NCI-H510A (cell line): ENCODE results near the gene ITGB3.
A peak's percentile ranks its signal among the peaks of the same experiment; 100 is the strongest.
"Not testable (repeated sequence)": the region's sequence is repeated elsewhere in the genome, so short reads cannot be mapped to it uniquely, and the experiment has no call there.

Experiments used
- DNase-seq: peaks from one replicate; lab custom pipeline; 2025; lab: John Stamatoyannopoulos, UW

Gene ITGB3

DNA sequence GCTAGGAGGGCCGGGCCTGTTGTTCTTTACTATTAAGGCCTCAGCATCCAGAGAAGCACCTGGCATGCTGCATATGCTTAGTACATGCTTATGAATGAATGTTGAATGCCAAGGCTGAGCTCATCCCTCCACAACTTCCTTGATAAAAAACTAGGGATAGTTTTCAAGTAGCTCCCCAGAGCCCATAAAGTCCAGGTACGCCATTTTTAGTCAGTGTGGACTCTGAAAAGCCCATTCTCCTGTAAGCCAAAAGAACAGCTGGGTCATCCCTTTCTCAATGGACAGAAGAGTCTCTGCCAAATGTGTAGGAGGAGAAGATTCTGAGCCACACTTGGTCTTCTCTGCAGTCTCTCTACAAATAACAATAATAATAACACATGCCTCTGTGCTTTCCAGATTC is 8.9 kb upstream of the ITGB3 start:
- DNase-seq = no peak

DNA sequence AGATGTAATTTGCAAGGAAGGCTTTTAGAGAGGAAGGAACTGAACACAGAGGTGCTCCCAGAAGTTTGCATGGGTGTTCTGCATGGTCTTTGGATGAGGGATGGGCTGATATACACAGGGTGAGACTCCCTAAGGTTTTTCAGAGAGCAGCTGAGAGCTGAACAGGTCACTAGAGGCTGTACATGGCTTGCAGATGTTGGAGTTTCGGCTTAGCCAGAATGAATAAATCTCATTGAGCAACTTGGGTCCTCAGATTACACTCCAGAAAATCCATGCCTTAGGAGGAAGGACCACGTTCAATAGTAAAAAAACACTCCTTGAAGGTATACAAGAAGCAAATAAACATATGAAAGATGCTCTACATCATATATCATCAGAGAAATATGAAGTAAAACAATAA is 7.5 kb upstream of the ITGB3 start:
- DNase-seq = no peak

DNA sequence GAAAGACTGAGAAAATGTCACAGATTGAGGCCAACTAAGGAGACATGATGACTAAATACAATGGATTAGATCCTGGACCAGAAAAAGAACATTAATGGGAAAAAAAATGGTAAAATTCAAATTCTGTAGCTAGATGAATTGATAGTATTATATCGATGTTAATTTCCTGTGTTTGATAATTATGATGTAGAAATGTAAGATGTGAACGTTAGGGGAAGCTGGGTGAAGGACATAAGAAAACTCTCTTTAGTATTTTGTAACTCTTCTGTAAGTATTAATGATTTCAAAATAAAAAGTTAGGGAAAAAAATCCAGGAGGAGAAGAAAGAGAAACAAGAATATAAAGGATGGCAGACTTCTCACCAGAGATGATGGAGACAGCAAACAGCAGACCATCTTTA is 2.8 kb upstream of the ITGB3 start:
- no peak for DNase-seq

DNA sequence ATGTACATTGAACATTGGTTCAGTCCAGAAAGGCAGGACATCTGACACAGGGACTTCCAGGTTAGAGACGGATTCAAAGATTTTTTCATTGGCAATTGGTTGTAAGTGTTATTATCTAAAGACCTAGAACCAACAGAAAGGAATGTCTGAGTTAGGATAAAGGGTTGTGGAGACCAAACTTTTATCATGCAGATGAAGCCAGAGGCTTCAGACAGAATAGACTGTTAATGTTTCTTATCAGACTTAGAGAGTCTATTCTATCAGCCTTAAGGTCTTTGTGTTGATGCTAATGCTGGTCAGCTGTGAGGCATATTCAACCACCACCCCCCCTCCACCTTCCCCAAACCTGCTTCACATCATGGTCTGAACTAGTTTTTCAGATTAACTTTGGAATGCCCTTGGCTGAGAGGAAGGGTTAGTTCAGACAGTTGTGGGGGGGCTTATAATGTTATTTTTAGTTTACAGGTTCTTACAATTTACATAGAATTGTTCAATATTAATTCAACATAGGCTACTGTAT is 2.1 kb upstream of the ITGB3 start:
- no peak for DNase-seq

DNA sequence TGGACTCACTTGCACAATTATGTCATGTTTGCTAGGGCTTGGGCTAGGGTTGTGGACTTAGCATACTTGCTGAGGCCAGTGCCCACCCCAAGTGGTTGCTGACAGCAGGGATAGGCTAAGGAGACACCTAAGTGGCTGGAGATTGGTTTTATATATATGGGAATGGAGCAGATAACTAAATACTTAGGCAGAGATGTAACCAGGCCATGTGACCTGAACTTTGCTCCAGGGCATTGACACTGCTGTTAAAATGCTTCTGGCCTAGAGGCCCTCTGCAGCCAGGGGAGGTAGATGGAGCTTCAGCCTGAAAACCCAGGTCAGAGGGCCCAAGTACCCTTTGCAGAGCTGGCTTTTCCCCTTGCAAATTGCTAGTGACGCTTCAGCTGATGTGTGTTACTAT is 1.4 kb upstream of the ITGB3 start:
- no peak for DNase-seq

DNA sequence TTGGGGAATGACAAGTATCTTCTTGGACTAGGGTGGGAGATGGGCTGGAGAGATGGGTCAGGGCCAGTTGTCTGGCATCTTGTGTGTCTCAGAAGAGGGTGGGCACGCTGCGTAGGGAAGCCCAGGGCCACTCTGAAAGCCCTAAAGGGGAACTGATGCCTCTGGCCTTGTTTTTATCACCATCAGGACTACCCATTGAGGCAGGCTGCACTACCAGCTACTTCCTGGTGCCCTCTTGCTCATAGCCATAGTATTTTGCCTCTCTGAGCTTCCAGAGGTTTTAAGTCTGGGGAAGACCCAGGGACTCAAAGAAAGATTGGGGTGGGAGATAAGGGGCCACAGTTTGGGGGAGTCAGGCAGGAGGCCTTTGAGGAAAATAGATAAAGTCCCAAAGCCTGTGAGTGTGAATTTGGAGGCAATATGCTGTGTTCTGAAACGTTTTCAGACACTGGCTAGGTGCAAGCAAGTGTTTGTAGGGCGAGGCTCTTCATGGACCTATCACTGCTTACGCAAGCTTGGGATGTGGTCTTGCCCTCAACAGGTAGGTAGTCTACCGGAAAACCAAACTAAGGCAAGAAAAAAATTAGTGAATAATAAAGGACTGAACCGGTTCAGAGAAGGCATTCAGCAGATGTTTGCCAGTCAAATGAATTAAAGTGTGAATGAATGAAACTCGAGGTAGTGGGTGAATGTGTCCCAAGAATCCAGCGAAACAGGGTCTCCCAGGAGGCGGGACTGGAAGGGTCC is 688 bp upstream of the ITGB3 start:
- DNase-seq = no peak

DNA sequence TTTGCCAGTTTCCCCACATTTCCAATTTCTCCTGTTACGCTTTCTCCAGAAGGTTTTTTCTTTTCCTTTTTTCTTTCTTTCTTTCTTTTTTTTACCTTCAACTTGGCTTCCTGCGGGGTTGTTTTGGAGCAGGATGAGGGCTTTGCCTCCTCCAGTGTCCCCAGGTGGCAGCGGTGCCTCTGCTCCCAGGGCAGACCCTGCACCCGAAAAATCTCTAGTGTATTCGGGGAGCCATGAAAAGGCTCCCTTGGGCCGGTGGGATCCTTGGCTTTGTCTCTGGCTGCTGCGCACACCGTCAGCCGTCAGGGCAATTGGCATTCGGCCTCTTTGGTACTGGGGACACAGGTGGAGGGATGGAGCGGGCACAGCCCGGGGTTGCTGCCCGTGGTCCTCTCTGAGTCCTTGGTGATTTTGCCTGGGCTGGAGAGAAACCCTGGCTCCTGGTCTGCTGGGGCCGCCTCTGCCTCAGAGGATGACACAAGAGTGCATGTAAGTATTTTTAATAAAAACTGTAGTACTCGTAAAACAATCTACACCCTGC is 846 bp downstream of the ITGB3 start:
- no peak for DNase-seq

DNA sequence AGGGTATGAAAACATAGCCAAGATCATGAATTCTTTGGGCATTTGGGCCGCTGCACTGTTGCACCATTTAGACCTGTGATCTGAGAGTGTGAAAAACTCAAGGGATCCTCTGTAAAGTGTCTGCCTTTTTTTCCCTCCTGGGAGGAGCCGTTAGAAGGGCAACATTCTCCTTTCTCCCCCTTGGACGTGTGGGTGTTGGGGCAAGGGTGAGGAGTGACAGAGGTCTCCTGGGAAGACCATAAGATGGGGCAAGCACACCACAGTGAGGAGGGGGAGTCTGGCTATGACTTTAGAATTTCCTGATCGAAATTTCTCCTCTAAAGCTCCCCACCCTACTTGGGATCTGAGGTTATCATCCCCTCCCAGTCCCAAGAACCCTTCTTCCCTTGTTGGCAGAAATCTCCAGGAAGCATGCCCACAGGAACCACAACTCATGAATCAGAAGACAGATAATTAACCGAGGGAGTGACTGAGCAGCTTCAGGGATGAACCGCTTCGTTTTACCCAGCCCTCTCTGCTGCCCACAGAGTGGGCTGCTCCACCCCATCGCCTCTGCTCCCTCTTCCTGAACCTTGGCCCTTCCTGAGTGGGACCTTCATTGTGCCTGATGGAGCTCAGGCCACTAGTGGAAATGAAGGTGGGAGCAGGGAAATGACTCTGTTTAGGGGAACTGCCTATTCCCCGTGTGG is 4.2 kb downstream of the ITGB3 start:
- no peak for DNase-seq

DNA sequence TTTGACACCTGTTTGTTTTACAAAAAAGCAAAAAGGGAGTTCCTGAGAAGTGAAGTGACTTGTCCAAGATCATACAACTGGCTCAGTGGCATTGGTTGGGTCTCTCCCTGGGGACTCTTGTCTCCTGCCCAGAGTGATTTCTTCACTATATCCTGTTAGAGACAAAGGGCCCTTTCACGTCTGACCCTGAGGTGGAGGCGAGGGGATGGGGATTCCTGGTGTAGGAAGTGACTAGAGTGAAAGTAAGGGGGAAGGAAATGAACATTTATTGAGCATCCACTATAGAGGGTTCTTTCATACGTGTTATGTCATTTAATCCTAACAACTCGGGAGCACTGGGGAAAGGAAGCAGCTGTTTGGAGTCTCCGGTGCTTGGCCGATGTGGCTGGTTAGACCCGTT is 9.0 kb downstream of the ITGB3 start:
- DNase-seq = no peak

DNA sequence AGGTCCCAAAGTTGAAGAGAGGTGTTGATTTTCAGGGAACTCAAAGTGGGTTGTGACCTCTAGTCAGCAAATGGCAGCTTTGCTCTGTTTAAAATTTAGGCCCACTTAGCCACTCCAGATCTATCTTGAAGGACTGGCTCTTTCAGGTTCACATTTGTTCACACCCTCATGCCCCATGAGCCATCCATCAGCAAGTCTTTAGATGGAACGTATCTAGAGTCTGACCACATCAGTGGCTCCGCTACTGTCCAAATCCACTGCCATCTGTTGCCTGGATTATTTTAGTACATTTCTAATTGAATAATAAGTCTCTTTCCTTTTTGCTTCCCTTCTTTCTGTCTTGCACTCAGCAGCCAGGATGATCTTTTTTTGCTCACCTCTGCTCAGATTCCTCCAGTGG is 10.5 kb downstream of the ITGB3 start:
- DNase-seq = no peak

DNA sequence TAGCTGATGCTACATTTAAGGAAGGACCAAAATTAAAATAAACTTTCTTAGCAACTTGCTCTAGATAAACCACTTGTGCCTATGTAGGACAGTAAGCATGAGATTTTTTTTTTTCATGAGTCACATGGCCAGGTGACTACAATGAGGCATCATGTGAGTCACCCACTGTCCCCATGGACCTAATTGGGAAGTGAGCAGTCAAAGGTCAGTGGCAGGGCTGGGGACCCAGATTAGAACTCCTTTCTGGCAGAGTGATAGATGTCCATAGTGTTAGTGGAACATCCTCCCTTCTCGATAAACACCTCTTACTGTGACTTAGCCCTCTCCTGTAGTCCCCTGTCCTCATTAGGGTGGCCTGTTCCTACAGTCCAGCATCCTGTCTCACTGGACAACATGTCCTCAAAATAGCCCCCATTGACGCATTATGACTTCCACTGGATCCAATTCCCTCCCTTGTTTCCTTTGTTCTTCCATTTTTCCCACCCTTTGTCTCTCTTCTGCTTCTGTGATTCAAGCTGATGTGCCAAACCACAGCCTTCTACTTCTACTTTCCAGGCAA is 12.4 kb downstream of the ITGB3 start:
- DNase-seq = no peak

DNA sequence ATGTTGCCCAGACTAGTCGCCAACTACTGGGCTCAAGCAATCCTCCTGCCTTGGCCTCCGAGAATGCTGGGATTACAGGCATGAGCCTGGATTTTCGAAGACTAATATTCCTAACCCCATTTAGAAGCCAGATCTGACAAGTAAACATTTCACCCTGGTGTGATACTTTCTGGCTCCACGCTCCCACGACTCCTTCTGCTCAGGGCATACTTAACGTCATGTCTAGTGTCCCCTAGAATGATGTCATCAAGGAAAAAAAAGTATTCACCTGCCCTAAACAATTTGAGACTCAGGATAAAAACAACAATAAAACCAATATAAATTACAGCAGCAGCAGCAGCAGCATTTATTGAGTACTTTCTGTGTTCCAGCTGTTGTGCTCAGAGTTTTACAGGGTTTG is 13.2 kb downstream of the ITGB3 start:
- DNase-seq = no peak

DNA sequence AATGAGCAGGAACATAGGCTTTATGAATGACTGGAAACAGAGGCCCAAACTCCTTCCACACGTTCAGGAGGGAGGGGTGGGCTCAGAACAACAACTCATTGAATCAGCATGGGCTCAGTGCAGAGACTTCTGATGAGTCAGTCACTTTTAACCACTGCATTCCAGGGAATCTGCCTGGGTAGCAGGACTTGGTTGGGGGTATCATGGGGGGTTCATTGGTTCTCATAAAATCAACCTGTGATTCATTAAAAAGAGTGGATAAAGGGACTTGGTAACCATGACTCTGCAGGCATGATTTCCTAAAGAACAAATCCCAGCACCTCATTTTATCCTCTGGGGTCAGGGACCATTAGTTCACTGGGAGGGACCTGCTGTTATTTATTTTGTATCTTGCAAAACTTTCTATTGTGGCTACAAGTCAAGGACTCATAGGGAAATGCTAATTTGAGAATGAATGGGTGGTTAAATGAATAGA is 13.8 kb downstream of the ITGB3 start:
- no peak for DNase-seq

DNA sequence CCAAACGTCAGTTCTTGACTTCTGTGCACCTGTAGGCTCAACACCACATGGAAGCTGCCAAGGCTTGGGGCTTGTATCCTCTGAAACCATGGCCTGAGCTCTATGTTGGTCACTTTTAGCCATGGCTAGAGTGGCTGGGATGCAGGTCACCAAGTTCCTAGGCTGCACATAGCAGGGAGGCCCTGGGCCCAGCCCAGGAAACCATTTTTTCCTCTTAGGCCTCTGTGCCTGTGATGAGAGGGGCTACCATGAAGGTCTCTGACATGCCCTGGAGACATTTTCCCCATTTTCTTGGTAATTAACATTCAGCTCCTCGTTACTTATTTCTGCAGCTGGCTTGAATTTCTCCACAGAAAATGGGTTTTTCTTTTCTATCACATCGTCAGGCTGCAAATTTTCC is 15.3 kb downstream of the ITGB3 start:
- DNase-seq = not testable (repeated sequence)

DNA sequence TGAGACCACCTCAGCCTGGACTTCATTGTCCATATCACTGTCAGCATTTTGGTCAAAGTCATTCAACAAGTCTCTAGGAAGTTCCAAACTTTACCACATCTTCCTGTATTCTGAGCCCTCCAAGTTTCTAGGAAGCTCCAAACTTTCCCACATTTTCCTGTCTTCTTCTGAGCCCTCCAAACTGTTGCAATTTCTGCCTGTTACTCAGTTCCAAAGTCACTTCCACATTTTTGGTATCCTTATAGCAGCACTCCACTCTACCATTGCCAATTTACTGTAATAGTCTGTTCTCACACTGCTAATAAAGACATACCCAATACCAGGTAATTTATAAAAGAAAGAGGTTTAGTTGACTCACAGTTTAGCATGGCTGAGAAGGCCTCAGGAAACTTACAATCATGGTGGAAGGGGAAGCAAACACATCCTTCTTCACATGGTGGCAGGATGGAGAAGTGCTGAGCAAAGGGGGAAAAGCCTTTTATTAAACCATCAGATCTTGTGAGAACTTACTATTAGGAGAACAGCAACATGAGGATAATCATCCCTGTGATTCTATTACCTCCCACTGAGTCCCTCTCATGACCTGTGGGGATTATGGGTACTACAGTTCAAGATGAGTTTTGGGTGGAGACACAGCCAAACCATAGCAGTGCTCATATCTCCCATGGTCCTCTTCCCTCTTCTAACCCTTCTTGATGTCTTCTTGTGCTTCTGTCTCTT is 16.1 kb downstream of the ITGB3 start:
- DNase-seq = not testable (repeated sequence)

DNA sequence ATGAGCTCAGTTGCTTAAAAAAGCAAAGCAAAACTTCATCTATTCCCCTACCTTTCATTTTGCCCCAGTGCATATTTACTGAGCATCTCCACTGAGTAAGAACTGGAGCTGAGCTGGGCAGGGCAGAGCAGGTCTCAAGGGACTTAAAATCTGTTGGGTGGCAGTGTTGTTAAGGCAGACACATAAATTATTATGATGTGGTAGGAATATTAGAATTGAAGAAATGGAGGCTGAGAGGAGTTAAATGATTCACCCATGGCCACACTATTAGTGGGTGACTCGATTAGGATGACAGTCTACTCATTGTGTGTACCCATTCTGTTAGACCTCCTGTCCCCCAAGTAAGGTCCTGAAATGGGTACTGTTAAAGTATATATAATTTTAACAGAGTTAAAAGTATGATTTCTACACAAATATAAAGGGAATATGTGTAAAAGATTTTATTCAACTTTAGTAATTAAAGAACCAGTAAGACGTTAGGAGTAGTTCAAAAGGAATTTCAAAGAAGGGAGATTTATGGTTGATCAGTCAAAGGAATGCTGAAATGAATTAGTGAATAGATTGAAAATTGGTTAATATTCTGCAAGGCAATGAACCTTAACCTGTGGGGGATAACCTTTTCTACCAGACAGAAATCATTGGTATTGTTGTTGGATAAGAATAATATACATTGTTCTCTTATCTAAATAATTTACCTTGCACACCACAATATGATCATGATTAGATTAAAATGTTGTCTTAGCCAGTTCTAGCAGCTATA is 17.5 kb downstream of the ITGB3 start:
- no peak for DNase-seq

DNA sequence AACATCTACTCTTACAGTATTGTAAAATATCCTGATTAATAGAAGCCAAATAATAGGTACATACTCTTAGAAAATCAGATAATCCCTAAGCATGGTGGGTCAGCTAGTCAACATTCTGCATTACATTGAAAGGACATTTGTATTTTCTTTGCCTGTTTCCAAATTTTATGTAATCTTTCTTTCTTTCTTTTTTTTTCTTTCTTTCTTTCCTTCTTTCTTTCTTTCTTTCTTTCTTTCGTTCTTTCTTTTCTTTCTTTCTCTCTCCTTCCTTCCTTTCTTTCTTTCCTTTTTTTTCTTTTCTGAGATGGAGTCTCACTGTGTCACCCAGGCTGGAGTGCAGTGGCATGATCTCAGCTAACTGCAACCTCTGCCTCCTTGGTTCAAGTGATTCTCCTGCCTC is 18.9 kb downstream of the ITGB3 start:
- no peak for DNase-seq

DNA sequence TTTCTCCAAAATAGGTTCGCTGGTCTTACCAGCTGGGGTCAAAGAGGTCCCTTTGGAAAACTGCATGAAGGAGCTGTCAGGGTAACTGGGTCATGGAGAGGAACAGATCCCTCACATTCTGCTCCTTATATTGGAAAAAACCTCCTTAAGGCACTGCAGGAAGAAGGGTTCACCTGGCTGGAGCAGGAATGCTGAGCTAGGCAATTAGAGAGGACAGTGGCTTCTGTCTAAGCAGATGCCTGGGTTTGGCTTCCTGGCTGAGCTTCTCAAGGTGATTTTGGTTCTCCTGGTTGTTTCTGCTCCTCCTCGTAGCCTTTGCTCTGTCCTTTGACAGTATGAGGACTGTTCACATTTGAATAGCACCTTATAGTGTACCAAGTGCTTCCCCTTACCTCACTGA is 19.6 kb downstream of the ITGB3 start:
- no peak for DNase-seq

DNA sequence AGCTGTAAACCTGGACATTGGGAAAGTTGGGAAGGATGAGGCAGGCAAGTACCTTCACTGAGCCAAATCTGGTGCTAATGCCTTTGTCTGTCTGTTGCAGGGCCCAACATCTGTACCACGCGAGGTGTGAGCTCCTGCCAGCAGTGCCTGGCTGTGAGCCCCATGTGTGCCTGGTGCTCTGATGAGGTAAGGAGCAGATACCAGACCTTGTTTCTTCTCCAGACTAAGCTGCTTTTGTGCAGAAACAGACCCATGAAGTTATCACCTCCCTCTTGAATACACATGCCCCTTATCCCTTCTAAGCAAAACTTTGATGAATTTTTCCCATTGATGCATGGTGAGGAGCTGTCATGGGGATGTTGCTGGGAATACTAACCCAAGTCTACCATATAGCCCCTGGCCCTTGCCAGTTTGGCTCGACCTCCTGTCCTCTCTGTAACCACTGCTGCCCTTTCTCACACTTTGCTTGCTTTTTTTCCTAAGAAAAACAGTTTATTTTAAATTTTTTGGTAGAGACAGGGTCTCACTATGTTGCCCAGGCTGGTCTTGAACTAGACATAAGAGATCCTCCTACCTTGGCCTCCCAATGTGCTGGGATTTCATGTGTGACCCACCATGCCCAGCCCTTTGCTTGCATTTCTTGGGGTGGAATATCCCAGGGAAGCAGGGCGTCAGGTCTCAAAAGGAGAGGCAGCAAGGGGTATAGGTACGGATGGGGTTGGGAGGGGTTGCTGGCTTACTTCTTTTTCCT is 20.9 kb downstream of the ITGB3 start:
- no peak for DNase-seq

DNA sequence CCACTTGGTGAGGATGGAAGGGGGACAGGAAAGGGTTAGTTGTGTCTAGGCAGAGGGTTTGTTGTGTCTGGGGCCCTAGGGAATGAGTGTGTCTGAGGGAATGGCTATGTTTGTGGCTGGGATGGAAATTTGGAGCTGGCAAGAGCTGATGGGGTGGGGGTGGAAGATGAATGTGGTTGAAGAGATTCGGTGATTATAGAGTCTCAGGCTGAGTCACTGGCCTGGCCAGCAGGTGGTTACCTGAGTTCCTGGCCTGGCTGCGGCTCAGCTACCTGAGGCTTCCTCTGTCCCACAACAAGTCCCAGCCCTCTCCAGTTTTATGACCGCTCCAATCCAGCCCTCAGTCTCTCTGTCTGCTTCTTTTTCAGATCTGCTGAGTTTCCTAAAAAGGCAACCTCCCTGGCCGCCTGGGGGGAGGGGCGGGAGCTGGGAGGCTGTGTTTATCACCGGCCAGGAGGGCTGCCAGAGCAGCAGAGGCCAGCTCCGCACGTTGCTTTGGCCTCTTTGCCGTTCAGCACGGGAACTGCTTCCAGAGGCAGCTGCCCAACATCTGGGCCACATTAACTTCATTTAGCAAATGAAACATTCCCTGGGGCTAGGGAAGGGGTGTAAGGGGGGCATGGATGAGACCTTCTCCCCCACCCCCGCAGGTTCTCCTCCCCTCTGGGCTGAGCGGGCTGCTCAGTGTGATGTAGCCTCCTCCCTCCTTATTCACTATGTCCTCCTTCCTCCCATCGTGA is 21.8 kb downstream of the ITGB3 start:
- peak; percentile 60 for DNase-seq
